NOMO-1 treated with dmso at 0.1 percent for 144 hours (cell line): ENCODE data around the gene KNSTRN.

Experiments used
- DNase-seq: peaks from one replicate; lab custom pipeline; 2025; ENCODE audit not compliant: unreplicated experiment; lab: John Stamatoyannopoulos, UW

The KNSTRN gene

DNA sequence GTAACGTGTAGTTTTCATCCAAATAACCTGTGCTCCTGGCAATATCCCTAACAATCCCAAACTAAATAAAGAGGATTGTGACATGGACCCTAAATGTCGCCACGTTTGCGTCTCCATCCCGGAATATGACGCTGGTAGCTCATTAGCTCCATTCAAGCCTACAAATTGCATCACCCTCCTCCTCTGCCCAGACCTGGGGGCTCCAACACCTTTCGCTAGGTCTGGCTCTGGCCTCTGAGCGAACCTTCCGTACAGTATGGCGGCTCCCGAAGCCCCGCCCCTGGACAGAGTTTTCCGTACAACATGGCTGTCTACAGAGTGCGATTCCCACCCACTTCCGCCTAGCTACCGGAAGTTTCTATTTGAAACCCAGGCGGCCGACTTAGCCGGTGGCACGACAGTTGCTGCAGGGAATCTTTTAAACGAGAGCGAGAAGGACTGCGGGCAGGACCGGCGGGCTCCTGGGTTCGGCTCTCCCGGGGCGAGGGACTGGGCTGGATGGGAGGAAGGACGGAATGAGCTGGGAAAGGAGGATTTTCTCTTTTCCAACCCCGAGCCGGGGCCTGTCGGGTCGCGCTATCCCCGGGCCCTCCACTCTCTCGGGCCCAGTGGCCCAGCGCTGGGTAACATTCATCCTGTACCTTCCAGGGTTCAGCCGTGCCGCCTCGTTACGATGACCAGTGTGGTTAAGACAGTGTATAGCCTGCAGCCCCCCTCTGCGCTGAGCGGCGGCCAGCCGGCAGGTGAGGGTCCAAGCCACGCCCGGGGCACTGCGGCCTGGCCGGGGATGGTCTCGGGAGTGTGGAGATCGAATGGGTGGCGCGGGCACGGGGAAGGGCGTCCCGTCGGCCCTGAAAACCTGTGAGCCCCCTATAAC, at the start of gene KNSTRN:
KNSTRN (plus strand) TSS at position 142 of the 877 bp plus-strand sequence; CDS start at position 257, 115 bp downstream.
- DNase-seq: peak; percentile 80

GRCh38 chr15:40333922-40334492, 48.5 kb upstream of the KNSTRN start:
- DNase-seq: peak; percentile 84

DNA sequence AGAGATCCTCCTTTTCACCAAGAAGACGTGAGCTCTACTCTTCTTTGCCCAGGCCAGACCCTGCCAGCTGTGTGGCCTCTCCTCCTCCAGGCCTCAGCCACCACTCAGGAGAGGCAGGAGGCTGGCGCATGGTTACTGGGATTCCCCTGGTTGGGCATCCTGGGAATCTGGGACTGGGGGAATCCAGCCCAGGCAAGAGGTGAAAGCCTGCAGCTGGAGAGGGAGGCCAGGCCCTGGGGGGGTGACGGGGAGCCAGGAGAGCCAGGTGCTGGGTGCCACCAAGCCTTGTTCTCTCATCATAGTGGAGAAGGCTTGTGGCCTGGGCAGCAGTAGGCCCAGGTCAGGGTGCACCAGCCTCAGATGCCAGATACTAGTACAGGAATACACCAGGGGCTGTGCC, 48.0 kb upstream of the KNSTRN start:
- no peak for DNase-seq

GRCh38 chr15:40334941-40335795, 47.4 kb upstream of the KNSTRN start:
- no peak for DNase-seq

DNA sequence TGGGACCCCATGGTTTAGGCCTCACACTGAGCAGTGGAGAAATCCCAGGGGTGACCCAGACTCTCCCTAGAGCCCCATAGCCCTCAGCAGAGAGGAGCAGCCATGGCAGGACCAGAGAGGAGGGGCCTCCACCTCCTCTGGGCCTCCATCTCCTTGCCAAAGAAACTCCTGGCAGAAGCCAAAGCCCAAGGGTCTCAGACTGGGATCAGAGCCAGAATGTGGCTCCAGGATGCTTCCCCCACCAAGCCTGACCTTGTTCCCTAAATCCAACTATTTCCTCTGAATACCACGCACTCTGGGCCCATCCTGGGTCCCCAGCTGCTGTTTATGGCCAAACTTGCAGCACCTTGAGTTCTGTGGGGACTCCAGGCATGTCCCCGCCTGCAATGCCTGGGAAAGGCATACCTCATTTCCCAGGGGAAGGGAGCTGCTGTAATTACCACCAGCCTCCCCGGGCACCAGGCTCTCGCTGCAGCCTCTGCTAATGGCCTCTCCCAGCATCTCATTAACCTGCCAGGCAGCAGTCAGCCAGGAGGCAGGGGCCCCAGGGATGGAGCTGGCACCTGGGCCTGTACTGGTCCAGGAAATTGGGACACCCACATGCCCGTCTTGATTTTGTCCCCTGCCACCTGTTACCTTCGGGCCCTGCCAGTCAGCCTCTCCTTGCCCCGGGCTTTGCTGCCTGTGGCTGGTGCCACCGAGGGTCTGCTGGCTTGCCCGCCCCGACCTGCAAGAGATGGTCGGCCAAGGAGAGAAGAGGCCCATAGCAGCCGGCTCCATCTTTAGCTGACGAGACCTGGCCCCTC, 46.4 kb upstream of the KNSTRN start:
- no peak for DNase-seq

GRCh38 chr15:40336744-40337122, 45.8 kb upstream of the KNSTRN start:
- no peak for DNase-seq

DNA sequence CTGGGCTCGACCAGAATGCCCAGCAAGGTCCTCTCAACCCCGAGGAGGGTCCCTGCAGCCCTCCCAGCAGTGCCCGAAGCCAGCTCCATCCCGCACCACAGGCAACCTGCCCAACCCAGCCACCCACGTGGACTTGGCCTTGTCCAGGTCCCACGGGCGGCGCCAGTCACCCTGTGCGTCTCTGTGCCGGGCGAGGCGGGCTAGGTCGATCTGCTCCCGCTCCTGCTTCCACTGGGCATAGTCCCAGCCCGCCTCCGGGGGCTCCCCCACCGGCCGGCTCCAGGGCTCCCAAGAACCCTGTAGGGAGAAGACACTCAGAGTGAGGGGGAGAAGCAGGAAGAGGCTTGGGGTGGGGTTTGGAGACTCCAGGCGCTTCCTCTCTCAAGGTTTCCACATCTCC, 44.9 kb upstream of the KNSTRN start:
- no peak for DNase-seq

GRCh38 chr15:40338041-40338657, 44.4 kb upstream of the KNSTRN start:
- DNase-seq: peak; percentile 68

GRCh38 chr15:40338921-40339620, 43.5 kb upstream of the KNSTRN start:
- DNase-seq: no peak

- no peak for DNase-seq
Measured at GRCh38 chr15:40339621-40339945, 42.9 kb upstream of the KNSTRN start.

DNA sequence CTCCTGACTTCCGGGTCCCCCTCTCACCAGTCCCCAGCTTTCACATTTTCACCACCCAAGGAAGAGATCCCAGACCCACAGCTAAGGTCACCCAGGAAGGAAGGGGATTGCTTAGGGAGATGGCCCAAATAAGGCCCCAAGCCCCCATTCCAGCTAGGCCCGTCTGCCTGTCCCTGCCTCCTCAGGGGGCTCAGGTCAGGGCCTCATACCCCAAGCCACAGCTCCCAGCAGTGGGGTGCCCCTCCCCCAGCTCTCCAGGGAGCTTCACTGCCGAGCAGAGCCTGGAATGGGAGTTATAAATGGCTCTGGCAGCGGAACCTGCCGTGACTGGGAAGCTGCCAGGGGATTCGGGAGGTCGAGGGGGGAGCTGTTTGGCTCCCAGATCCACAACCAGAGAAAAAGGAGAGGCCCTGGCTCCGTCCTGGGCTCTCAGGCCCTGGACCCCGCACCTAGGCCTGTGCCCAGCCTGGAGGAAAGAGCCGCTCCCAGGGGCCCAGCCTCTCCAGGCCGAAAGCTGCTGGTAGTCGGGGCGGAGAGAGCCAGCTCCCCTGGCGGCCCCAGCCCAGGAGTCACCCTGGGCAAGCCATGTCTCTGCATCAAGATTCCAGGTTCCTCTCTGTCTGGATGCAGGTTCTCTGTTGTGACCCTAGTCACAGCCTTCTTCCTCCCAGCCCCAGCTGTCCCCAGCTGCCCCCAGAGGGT, 42.3 kb upstream of the KNSTRN start:
- no peak for DNase-seq

- peak; percentile 14 for DNase-seq
Measured at GRCh38 chr15:40340740-40341400, 41.7 kb upstream of the KNSTRN start, which contains the start of gene CCDC9B. TSS of gene CCDC9B (minus strand) at chr15:40340939. CDS start at chr15:40340819, 120 bp downstream.

- DNase-seq: no peak
Measured at GRCh38 chr15:40342416-40343320, 39.9 kb upstream of the KNSTRN start.

GRCh38 chr15:40343512-40343911, 39.0 kb upstream of the KNSTRN start:
- DNase-seq: no peak

DNA sequence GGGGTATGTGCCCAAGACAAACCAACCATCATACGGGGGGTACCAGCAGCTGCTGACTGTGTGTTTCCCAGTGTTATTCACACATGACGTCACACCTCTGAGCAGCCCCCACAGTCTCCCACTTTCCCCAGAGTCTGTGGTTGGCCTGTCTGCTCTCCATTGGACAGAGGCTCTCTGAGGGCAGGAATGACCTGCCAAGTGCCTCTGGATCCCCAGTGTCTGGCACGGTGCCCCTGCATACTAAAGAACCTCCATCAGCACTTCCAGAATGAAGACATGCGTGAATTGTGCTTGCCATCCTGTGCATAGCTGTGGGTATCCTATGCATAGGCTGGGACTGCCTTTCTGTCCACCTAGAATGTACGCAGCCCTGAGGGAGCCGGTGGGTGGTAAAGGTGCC, 38.3 kb upstream of the KNSTRN start:
- no peak for DNase-seq

GRCh38 chr15:40344631-40345120, 37.8 kb upstream of the KNSTRN start:
- DNase-seq: peak; percentile 43

- DNase-seq: no peak
Measured at GRCh38 chr15:40345225-40345866, 37.2 kb upstream of the KNSTRN start.
